Measurements from ENCODE around the gene DAAM2.
A peak's percentile ranks its signal among the peaks of the same experiment; 100 is the strongest.

DAAM2 gene

GRCh38 chr6:39929733-39930461, 137.7 kb downstream of the DAAM2 start:
- Mint-ChIP-seq H3K4me1 (peaks cover 2 to 6% of the 10 kb centered on the region in 2 donors), H3K27ac (no peak overlapping the region), H3K36me3 (peaks cover 0 to 5% of the 10 kb centered on the region in 2 donors), H3K9me3 (peaks cover 0 to 5% of the 10 kb centered on the region in 2 donors), H3K27me3 (peaks cover 30 to 47% of the 10 kb centered on the region in 2 donors), H3K4me3 (no peak overlapping the region)
- no peak for ATAC-seq (replicated peaks)
- DNase-seq = no peak

- Mint-ChIP-seq H3K27ac (no peak overlapping the region), H3K4me1 (peaks cover 2 to 6% of the 10 kb centered on the region in 2 donors), H3K4me3 (no peak overlapping the region), H3K27me3 (peaks cover 35 to 53% of the 10 kb centered on the region in 2 donors), H3K9me3 (peaks cover 0 to 5% of the 10 kb centered on the region in 2 donors), H3K36me3 (peaks cover 0 to 5% of the 10 kb centered on the region in 2 donors)
- ATAC-seq (replicated peaks) (no peak), DNase-seq (no peak)
Observed at GRCh38 chr6:39930540-39930939, 138.4 kb downstream of the DAAM2 start.

GRCh38 chr6:39931607-39932006, 139.4 kb downstream of the DAAM2 start:
- H3K27me3 Mint-ChIP-seq = peaks cover 37 to 63% of the 10 kb centered on the region in 2 donors
- no peaks in the 10 kb centered on the region for H3K36me3 Mint-ChIP-seq
- no peak overlapping the region for H3K27ac Mint-ChIP-seq
- peaks cover 2 to 6% of the 10 kb centered on the region in 2 donors for H3K4me1 Mint-ChIP-seq
- H3K4me3 Mint-ChIP-seq = no peak overlapping the region
- no peaks in the 10 kb centered on the region for H3K9me3 Mint-ChIP-seq
- no peak for ATAC-seq (replicated peaks)
- DNase-seq = no peak

GRCh38 chr6:39932386-39932910, 140.3 kb downstream of the DAAM2 start:
- Mint-ChIP-seq H3K9me3 (no peaks in the 10 kb centered on the region), H3K27me3 (peaks cover 44 to 70% of the 10 kb centered on the region in 2 donors), H3K4me1 (peaks cover 2 to 6% of the 10 kb centered on the region in 2 donors), H3K27ac (no peak overlapping the region), H3K36me3 (no peaks in the 10 kb centered on the region), H3K4me3 (no peak overlapping the region)
- no peak for ATAC-seq (replicated peaks)
- DNase-seq = no peak

GRCh38 chr6:39933669-39934130, 141.5 kb downstream of the DAAM2 start:
- DNase-seq (no peak), ATAC-seq (replicated peaks) (peak in 1 of 2 donors; percentile 24)
- Mint-ChIP-seq H3K27ac (no peak overlapping the region), H3K9me3 (no peaks in the 10 kb centered on the region), H3K4me1 (peaks cover 2 to 6% of the 10 kb centered on the region in 2 donors), H3K4me3 (peak overlapping the region; percentile 73 to 81), H3K36me3 (no peaks in the 10 kb centered on the region), H3K27me3 (peaks cover 52 to 81% of the 10 kb centered on the region in 2 donors)

DNA sequence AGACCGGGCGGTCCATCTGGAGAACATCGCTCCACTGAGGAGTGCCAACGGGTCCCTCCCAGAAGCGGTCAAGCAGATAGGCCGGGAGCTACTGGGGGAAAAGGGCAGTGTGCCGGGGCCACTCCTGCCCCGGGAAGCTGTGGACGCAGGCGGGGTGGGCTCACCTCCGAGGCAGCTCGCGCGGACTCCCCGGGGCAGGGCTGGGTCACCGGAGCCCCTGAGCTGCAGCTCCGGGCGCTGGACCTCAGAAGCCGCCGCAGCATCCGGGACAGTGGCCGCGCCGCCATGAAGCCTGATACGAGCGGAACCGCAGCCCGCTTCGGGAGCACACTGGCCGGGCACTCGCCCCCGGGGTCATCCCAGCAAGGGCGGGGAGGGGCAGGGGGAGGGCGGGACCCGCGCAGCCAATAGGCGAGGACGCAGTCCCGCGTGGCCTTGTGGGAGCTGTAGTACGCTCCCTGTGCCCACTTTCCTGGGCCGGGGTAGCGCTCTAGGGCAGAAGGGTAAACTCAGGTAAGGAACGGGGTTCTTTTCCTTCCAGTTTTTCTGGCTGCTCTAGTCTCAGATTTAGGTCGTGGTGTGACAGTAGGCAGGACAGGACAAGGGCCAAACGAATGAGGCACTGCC, 142.1 kb downstream of the DAAM2 start, which contains the start of gene MOCS1:
Gene MOCS1 (minus strand): TSS at position 332 of the 627 bp plus-strand sequence. CDS start 45 bp downstream, at position 287.
- no peaks in the 10 kb centered on the region for H3K9me3 Mint-ChIP-seq
- H3K27ac Mint-ChIP-seq = no peak within 1 kb of the TSS
- peak within 1 kb of the TSS; percentile 78 to 81 for H3K4me3 Mint-ChIP-seq
- DNase-seq = peak; percentile 5
- H3K4me1 Mint-ChIP-seq = peaks cover 2 to 6% of the 10 kb centered on the region in 2 donors
- peaks cover 48 to 77% of the 10 kb centered on the region in 2 donors for H3K27me3 Mint-ChIP-seq
- ATAC-seq (replicated peaks) = peak; percentile 85
- H3K36me3 Mint-ChIP-seq = no peaks in the 10 kb centered on the region

- H3K27ac Mint-ChIP-seq = no peak overlapping the region
- DNase-seq (no peak), ATAC-seq (replicated peaks) (no peak)
- H3K27me3 Mint-ChIP-seq = peaks cover 41 to 67% of the 10 kb centered on the region in 2 donors
- H3K4me1 Mint-ChIP-seq = peaks cover 2 to 6% of the 10 kb centered on the region in 2 donors
- H3K9me3 Mint-ChIP-seq = no peaks in the 10 kb centered on the region
- no peaks in the 10 kb centered on the region for H3K36me3 Mint-ChIP-seq
- no peak overlapping the region for H3K4me3 Mint-ChIP-seq
Observed at GRCh38 chr6:39935241-39935640, 143.1 kb downstream of the DAAM2 start.

GRCh38 chr6:39936857-39937256, 144.7 kb downstream of the DAAM2 start:
- Mint-ChIP-seq H3K36me3 (no peaks in the 10 kb centered on the region), H3K4me3 (no peak overlapping the region), H3K27ac (no peak overlapping the region), H3K4me1 (peaks cover 2 to 6% of the 10 kb centered on the region in 2 donors), H3K27me3 (peaks cover 40 to 60% of the 10 kb centered on the region in 2 donors), H3K9me3 (no peaks in the 10 kb centered on the region)
- DNase-seq (no peak), ATAC-seq (replicated peaks) (no peak)

GRCh38 chr6:39937686-39938333, 145.6 kb downstream of the DAAM2 start:
- no peak overlapping the region for H3K4me3 Mint-ChIP-seq
- ATAC-seq (replicated peaks) = no peak
- H3K27ac Mint-ChIP-seq = no peak overlapping the region
- H3K9me3 Mint-ChIP-seq = no peaks in the 10 kb centered on the region
- no peak for DNase-seq
- no peaks in the 10 kb centered on the region for H3K36me3 Mint-ChIP-seq
- peaks cover 36 to 60% of the 10 kb centered on the region in 2 donors for H3K27me3 Mint-ChIP-seq
- peaks cover 2 to 6% of the 10 kb centered on the region in 2 donors for H3K4me1 Mint-ChIP-seq

GRCh38 chr6:39938773-39939654, 146.8 kb downstream of the DAAM2 start:
- DNase-seq (no peak), ATAC-seq (replicated peaks) (no peak)
- H3K27me3 Mint-ChIP-seq = peaks cover 30 to 56% of the 10 kb centered on the region in 2 donors
- no peak overlapping the region for H3K27ac Mint-ChIP-seq
- H3K4me3 Mint-ChIP-seq = no peak overlapping the region
- H3K36me3 Mint-ChIP-seq = no peaks in the 10 kb centered on the region
- no peaks in the 10 kb centered on the region for H3K9me3 Mint-ChIP-seq
- H3K4me1 Mint-ChIP-seq = no peaks in the 10 kb centered on the region

DNA sequence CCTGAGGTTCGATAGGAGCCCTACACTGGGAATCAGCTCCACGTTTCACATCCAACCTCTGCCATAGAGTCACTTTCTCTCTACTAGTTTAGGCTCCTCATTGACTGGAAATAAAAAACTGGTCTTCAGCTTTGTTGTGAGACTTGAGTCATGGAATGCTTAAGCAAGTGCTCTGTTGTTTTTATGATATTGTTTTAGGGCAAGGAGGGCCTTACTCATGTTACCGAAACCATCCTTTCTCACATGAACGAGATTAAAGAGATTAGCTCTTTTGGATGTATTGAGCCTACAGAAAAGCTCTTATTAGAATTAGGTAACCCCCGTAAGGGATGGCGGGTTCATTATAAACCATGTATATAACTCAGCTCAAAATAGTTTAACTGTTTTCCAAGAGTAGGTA, 149.0 kb downstream of the DAAM2 start:
- H3K27me3 Mint-ChIP-seq = peaks cover 23 to 46% of the 10 kb centered on the region in 2 donors
- no peaks in the 10 kb centered on the region for H3K36me3 Mint-ChIP-seq
- ATAC-seq (replicated peaks) (no peak), DNase-seq (no peak)
- no peaks in the 10 kb centered on the region for H3K9me3 Mint-ChIP-seq
- no peak overlapping the region for H3K4me3 Mint-ChIP-seq
- H3K27ac Mint-ChIP-seq = no peak overlapping the region
- no peaks in the 10 kb centered on the region for H3K4me1 Mint-ChIP-seq

DNA sequence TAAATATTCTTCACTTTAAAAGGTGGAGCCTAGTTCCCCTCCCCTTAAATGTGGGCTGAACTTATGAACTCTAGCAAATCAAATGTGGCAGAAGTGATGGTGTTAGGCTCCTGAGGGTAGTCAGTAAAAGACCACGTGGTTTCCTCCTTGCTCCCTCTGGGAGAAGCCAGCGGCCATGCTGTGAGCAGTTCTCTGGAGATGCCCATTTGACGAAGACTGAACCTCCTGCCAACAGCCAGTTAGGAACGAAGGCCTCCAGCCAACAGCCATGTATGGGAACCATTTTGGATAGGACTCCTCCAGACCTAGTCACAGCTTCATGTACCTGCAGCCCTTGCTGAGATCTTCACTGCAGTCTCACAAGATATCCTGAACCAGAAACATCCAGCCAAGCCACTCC, 149.6 kb downstream of the DAAM2 start:
- peaks cover 26 to 42% of the 10 kb centered on the region in 2 donors for H3K27me3 Mint-ChIP-seq
- H3K36me3 Mint-ChIP-seq = no peaks in the 10 kb centered on the region
- H3K4me3 Mint-ChIP-seq = no peak overlapping the region
- DNase-seq (no peak), ATAC-seq (replicated peaks) (no peak)
- H3K9me3 Mint-ChIP-seq = no peaks in the 10 kb centered on the region
- no peaks in the 10 kb centered on the region for H3K4me1 Mint-ChIP-seq
- no peak overlapping the region for H3K27ac Mint-ChIP-seq

GRCh38 chr6:39942903-39943580, 150.9 kb downstream of the DAAM2 start:
- Mint-ChIP-seq H3K4me1 (no peaks in the 10 kb centered on the region), H3K27me3 (peaks cover 15 to 34% of the 10 kb centered on the region in 2 donors), H3K36me3 (no peaks in the 10 kb centered on the region), H3K27ac (no peak overlapping the region), H3K9me3 (no peaks in the 10 kb centered on the region), H3K4me3 (no peak overlapping the region)
- ATAC-seq (replicated peaks) (no peak), DNase-seq (no peak)
